ENCODE results near the gene PDIK1L. TPM values are rescaled to one million over a fixed set of nuclear protein-coding genes. Genes with fewer than 3 reads are reported as not detected.

PDIK1L gene
- total RNA-seq, 1 donor from 2014 or later, result 6.8 TPM

DNA sequence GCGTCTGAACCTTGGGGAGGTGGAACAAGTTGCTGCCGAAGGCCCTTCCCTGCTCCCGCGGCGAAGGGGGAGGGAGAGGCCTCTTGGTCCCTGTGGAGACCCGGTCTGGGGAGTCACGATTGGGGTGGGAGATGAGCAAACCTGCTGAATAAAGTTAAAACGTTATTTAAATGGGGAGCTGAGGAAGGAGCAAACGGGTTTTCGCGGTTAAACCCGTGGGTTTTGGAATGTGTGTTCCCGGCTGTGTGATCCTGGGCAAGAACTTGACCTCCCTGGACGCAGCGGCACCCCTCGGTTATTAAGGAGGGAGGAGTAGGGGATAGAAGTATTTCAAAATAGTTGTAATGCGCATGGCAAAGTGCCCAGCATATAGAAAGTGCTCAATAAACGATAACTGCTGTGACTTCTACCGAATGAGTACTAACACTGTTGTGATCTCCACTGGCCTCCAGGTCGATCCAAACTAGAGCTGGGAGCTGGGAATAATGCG, 50.6 kb downstream of the PDIK1L start:
- Mint-ChIP-seq H3K9me3 (ENCODE audit: low read depth) (no peaks in the 10 kb centered on the region), H3K4me1 (ENCODE audit: low read depth) (peaks cover 18% of the 10 kb centered on the region), H3K27me3 (ENCODE audit: low read depth) (no peaks in the 10 kb centered on the region), H3K36me3 (ENCODE audit: low read depth) (no peaks in the 10 kb centered on the region), H3K27ac (ENCODE audit: unreplicated experiment) (no peak overlapping the region), H3K4me3 (ENCODE audit: unreplicated experiment) (peak overlapping the region; percentile 69)
- TF ChIP-seq, protein P1, sequence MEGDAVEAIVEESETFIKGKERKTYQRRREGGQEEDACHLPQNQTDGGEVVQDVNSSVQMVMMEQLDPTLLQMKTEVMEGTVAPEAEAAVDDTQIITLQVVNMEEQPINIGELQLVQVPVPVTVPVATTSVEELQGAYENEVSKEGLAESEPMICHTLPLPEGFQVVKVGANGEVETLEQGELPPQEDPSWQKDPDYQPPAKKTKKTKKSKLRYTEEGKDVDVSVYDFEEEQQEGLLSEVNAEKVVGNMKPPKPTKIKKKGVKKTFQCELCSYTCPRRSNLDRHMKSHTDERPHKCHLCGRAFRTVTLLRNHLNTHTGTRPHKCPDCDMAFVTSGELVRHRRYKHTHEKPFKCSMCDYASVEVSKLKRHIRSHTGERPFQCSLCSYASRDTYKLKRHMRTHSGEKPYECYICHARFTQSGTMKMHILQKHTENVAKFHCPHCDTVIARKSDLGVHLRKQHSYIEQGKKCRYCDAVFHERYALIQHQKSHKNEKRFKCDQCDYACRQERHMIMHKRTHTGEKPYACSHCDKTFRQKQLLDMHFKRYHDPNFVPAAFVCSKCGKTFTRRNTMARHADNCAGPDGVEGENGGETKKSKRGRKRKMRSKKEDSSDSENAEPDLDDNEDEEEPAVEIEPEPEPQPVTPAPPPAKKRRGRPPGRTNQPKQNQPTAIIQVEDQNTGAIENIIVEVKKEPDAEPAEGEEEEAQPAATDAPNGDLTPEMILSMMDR (IDR thresholded peaks at IDR 0.05), result no peak
- DNase-seq (ENCODE audit: low spot score), result no peak

DNA sequence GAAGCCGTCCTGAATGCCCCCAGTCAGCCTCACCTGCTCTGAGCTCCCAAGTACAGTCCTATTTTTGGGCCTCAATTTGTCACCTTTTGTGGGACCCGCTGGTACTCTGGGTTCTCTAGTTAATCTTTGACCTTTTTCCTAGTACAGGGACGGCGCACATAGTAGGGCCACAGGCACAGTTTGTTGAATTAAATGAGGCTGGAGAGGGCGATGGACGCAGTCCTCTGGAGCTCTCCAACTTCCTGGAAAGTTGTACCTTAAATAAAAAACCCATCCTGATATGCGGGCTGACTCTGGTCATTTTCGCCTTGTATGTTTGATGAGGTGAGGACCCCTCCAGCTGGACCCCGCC, 52.0 kb downstream of the PDIK1L start:
- Mint-ChIP-seq H3K27me3 (ENCODE audit: low read depth) (no peaks in the 10 kb centered on the region), H3K4me3 (ENCODE audit: unreplicated experiment) (peak overlapping the region; percentile 33), H3K27ac (ENCODE audit: unreplicated experiment) (no peak overlapping the region), H3K36me3 (ENCODE audit: low read depth) (no peaks in the 10 kb centered on the region), H3K9me3 (ENCODE audit: low read depth) (no peaks in the 10 kb centered on the region), H3K4me1 (ENCODE audit: low read depth) (peaks cover 17% of the 10 kb centered on the region)
- peak; percentile 17 for DNase-seq (ENCODE audit: low spot score)
- TF ChIP-seq, protein P1 (IDR thresholded peaks at IDR 0.05), result no peak

DNA sequence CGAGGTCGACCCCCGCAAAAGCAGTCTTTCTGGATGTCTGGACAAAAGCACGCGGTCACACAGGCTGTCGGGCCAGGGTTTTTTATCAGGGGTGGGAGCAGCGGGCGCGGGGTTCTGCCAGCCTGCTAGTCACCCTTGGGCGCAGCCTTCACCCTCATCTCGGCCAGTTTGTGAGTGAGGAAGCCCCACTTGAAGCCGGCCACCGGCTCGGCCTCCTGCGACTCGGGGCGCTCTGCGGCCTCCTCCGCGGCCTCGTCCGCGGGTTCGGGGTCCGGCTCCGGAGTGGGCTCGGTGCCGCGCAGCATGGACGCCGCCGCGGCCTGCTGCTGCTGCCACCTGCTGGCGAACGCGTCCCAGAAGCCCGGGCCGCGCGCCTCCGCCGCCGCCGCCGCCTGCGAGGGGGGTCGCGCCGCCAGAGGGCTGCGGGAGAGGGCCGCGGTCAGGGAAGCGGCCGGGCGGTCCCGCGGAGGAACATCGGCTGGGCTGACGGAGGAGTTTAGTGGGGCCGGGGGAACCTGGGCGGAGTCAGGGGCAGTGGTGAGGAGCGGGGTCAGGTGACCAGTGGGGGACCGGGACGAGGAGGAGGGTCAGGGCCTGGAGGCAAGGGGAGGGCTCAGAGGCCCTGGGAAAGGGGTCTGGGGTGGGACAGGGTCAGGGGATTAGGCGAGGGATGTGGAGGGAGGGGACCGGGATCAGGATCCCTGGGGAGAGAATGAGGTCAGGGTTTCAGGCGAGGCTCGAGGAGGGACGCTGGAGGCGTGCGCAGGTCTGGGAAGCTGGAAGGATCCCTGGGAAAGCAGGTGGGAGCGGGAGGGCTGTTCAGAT, 52.6 kb downstream of the PDIK1L start:
- H3K4me1 Mint-ChIP-seq (ENCODE audit: low read depth), result peaks cover 11% of the 10 kb centered on the region
- no peak overlapping the region for H3K27ac Mint-ChIP-seq (ENCODE audit: unreplicated experiment)
- no peaks in the 10 kb centered on the region for H3K27me3 Mint-ChIP-seq (ENCODE audit: low read depth)
- peak; percentile 90 for DNase-seq (ENCODE audit: low spot score)
- TF ChIP-seq, protein P1 (IDR thresholded peaks at IDR 0.05), result peak; percentile 89
- no peaks in the 10 kb centered on the region for H3K36me3 Mint-ChIP-seq (ENCODE audit: low read depth)
- no peaks in the 10 kb centered on the region for H3K9me3 Mint-ChIP-seq (ENCODE audit: low read depth)
- H3K4me3 Mint-ChIP-seq (ENCODE audit: unreplicated experiment), result peak overlapping the region; percentile 64

DNA sequence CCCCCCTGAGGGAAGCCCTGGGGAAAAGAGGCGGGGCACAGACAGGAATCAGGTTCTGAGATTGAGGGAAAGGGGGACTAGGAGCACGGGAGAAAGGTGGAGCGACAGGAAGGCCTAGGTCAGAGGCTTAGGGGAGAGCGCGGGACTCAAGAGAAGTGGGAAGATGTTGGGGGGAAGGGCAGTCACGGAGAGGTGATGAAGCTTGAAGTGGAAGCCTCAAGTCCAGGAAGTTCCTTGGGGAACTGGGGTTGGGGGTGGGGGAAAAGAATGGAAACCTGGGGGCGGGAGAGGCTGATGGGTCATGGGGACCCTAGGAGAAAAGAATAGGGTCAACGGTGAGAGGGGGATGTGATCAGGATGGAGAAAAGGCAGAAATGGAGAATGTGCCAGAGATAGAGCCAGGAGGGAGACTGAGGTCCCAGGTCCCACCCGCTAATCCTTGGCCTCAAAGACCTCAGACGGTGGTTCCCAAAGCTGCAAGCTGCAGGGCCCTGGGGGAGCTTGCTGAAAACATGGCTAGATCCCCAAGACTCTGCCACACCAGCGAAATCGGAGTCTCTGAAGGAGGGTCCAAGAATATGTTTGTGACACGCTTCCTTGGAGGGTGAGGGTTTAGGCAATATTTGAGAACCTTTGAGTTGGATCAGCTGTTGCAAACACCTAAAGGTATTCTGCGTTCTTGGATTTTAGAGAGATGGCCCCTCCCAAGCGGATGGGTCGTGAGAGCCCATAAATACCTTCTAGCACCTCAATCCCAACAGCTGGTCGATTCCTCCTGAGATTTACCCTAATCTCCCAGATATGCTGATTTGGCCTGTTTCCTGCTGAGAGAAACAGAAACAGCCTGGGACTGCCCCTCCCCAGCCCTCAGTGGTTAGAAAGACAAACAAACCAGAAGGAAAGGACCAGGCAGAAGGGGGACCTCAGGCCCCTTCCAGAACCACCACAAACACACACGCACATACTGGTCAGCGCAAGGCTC, 53.5 kb downstream of the PDIK1L start:
- Mint-ChIP-seq H3K27me3 (ENCODE audit: low read depth) (no peaks in the 10 kb centered on the region), H3K9me3 (ENCODE audit: low read depth) (no peaks in the 10 kb centered on the region), H3K36me3 (ENCODE audit: low read depth) (no peaks in the 10 kb centered on the region), H3K27ac (ENCODE audit: unreplicated experiment) (peak overlapping the region; percentile 32), H3K4me3 (ENCODE audit: unreplicated experiment) (peak overlapping the region; percentile 64), H3K4me1 (ENCODE audit: low read depth) (peaks cover 12% of the 10 kb centered on the region)
- no peak for DNase-seq (ENCODE audit: low spot score)
- TF ChIP-seq, protein P1 (IDR thresholded peaks at IDR 0.05), result no peak

DNA sequence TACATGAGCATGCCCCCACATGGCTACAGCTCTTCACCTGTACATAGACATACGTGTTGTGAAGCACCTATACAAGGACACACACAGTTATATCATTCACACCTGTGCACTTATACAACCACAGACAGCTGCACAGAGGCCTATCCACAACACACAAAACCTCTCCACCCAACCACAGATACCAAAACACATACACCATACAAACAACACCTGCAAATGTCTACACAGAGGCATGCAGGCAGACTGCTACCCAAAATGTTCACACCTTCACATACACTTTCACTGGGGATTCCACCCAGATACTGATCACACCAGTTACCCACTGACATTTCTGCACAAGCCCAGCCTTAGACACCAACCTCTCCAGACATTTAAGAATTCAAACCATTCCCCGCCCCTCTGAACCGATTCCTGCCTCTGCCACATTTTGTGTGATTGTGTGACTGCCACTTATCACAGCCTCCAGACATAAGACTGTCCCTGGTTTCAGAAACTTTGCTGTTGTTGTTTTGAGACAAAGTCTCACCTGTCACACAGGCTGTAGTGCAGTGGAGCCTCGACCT, 55.2 kb downstream of the PDIK1L start:
- Mint-ChIP-seq H3K27ac (ENCODE audit: unreplicated experiment) (no peak overlapping the region), H3K27me3 (ENCODE audit: low read depth) (no peaks in the 10 kb centered on the region), H3K4me3 (ENCODE audit: unreplicated experiment) (no peak overlapping the region), H3K4me1 (ENCODE audit: low read depth) (peaks cover 18% of the 10 kb centered on the region), H3K36me3 (ENCODE audit: low read depth) (no peaks in the 10 kb centered on the region), H3K9me3 (ENCODE audit: low read depth) (no peaks in the 10 kb centered on the region)
- TF ChIP-seq, protein P1 (IDR thresholded peaks at IDR 0.05), result no peak
- no peak for DNase-seq (ENCODE audit: low spot score)

Measured in chondrocyte (in vitro differentiated cells).